SH-SY5Y (cell line): Measurements from ENCODE around the gene ZMYND15.

ENCODE experiments used
- GATA2 ChIP-seq: IDR thresholded peaks from 2 replicates; pipeline ENCODE4 v1.6.1; 2011; ENCODE audit warnings: mild to moderate bottlenecking, low read depth, low read length
- GATA3 ChIP-seq: IDR thresholded peaks from 2 replicates; pipeline ENCODE4 v1.6.1; 2011; ENCODE audit warnings: low read depth, mild to moderate bottlenecking, low read length, moderate library complexity

GRCh38 chr17:4786516-4786915 lies 46.9 kb downstream of the ZMYND15 start:
- TF ChIP-seq GATA2 (no peak), GATA3 (no peak)
